Measurements from ENCODE around the gene VASH2.
A peak's percentile ranks its signal among the peaks of the same experiment; 100 is the strongest.

Gene VASH2

DNA sequence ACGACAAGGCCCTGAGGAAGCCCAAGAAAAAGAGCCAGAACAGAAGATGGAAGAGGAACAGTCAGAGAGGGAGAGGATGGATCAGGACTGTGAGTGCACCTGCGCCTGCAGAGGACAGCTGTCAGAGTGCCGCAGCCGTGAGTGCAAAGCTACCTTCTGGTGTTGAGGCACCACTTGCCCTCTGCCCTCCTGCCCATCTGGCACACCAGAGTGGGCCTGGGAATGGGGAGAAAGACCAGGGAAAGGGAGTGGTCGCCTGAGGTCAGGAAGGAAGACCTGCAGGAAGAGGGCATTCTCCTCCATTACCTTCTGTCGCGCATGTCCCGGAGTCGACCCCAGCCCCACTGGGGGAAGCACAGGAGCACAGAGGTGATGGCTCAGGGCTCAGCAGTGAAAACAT is 26.2 kb downstream of the VASH2 start:
- DNase-seq (ENCODE audit: insufficient read length, low spot score) (no peak), FAIRE-seq (no peak)
- TF ChIP-seq, protein P1, sequence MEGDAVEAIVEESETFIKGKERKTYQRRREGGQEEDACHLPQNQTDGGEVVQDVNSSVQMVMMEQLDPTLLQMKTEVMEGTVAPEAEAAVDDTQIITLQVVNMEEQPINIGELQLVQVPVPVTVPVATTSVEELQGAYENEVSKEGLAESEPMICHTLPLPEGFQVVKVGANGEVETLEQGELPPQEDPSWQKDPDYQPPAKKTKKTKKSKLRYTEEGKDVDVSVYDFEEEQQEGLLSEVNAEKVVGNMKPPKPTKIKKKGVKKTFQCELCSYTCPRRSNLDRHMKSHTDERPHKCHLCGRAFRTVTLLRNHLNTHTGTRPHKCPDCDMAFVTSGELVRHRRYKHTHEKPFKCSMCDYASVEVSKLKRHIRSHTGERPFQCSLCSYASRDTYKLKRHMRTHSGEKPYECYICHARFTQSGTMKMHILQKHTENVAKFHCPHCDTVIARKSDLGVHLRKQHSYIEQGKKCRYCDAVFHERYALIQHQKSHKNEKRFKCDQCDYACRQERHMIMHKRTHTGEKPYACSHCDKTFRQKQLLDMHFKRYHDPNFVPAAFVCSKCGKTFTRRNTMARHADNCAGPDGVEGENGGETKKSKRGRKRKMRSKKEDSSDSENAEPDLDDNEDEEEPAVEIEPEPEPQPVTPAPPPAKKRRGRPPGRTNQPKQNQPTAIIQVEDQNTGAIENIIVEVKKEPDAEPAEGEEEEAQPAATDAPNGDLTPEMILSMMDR (IDR thresholded peaks at IDR 0.05; ENCODE audit: insufficient read depth, missing control alignments), result no peak

- FAIRE-seq (no peak), DNase-seq (ENCODE audit: insufficient read length, low spot score) (peak; percentile 2)
- TF ChIP-seq, protein P1 (IDR thresholded peaks at IDR 0.05; ENCODE audit: insufficient read depth, missing control alignments), result no peak
Measured at GRCh38 chr1:212977781-212978645, 27.7 kb downstream of the VASH2 start.

- no peak for FAIRE-seq
- TF ChIP-seq, protein P1 (IDR thresholded peaks at IDR 0.05; ENCODE audit: insufficient read depth, missing control alignments), result no peak
- peak; percentile 31 for DNase-seq (ENCODE audit: insufficient read length, low spot score)
Measured at GRCh38 chr1:212979340-212980122, 29.2 kb downstream of the VASH2 start.

- TF ChIP-seq, protein P1 (IDR thresholded peaks at IDR 0.05; ENCODE audit: insufficient read depth, missing control alignments), result no peak
- DNase-seq (ENCODE audit: insufficient read length, low spot score) (peak; percentile 6), FAIRE-seq (no peak)
Measured at GRCh38 chr1:212980123-212980785, 29.9 kb downstream of the VASH2 start.

- FAIRE-seq (no peak), DNase-seq (ENCODE audit: insufficient read length, low spot score) (no peak)
- TF ChIP-seq, protein P1 (IDR thresholded peaks at IDR 0.05; ENCODE audit: insufficient read depth, missing control alignments), result no peak
Measured at GRCh38 chr1:212981025-212981495, 30.7 kb downstream of the VASH2 start.

DNA sequence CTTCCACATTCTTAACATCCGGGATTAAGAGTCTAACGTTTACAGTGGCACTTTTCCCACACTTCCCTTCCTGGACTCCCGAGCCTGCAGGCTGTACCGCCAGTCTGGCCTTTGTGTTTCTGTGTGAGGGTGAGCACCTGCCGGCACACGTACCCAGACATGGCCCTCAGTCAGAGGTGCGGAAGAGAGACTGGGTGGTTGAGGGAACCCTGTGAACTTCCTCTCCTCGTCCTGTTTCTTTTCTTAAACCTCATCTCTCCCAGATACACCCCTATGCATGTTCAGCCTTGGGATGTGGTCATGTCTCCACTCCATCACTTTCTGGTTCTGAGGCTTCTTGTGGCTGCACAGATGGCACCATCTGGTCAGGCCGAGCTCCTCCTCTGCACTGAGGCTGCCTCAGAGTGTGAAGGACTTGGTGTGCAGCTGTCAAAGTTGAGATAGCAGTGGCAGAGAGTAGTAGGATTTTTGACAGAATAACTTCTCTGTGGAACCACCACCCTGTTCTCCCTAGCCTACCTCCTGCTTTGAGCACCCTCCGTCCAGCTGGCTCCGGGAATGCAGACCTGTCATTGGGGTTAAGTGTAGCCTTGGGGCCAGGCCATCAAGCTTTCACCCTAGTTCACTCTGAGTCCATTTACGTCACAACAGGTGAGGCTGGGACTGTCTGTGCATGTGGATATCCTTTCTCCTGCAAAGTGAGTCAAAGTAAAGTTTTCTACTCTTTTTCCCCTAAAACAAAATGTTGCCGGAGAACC is 31.4 kb downstream of the VASH2 start:
- TF ChIP-seq, protein P1 (IDR thresholded peaks at IDR 0.05; ENCODE audit: insufficient read depth, missing control alignments), result no peak
- FAIRE-seq (no peak), DNase-seq (ENCODE audit: insufficient read length, low spot score) (no peak)
